GM21447 (cell line): ENCODE data around the gene PDE7B.

Experiments used
- ATAC-seq: cut with Tn5 transposase; IDR thresholded peaks from one replicate; pipeline ENCODE4 v1.9.1; 2021; ENCODE audit not compliant: unreplicated experiment

Gene PDE7B

DNA sequence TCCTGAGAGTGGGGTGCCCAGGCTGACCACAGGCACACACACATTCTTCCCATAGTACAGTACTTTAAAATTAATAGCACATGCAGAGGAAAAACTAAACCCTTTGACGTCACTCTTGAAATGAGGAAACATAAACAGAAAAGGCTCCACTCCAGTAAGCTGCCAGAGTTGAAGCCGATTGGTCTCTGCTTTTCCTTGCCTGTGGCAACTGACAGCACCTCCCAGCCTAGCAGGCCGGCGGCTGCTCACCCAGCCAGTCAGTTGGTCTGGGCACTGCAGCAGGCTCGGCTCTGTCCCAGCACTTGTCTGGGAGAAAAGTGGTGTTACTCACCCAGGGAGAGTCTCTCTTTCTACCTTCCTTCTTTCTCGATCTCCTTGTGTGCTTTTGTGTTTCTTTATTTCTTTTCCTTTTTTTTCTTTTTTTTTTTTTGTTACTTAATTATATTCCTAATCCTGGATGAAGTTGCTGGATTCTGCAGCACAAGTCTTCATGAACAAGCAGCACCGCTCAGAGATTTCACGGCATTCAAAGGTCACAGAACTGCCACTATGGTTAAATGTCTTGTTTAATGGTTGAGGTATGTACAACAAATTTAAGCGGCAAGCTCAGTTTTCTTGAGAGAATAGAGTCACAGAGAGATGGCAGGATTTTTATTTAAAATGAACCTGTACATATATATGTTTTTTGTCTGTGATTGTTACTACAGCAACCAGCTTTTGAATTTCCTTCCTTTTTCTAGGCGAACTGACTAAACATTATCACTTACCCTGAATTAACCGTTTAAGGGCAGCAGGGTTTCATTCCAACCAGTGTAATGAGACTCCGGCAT lies at the start of gene PDE7B:
Gene PDE7B, plus strand, starts transcription at position 260 of the 830 bp plus-strand sequence.
- peak; percentile 96 for ATAC-seq

- ATAC-seq = no peak
These were observed 49.6 kb upstream of the PDE7B start for GRCh38 chr6:135801755-135802465.

DNA sequence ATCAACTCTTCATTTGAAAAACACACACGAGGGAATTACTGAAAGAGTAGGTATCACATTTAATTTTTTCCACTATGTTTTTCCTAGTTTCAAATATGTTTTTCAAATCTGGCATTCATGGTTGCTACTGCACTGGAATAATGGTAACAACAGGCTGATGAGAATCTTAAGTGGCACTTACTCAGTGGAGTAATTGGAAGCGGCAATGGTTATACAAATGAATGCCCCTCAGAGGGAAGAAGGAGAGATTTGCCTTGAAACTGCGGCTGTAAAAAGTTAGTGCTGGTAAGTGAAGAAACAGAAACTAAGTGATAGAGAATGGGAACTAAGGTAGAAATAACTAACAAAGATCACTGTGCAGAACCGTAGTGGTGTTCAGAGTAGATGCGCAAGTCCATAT lies 41.0 kb upstream of the PDE7B start:
- no peak for ATAC-seq

DNA sequence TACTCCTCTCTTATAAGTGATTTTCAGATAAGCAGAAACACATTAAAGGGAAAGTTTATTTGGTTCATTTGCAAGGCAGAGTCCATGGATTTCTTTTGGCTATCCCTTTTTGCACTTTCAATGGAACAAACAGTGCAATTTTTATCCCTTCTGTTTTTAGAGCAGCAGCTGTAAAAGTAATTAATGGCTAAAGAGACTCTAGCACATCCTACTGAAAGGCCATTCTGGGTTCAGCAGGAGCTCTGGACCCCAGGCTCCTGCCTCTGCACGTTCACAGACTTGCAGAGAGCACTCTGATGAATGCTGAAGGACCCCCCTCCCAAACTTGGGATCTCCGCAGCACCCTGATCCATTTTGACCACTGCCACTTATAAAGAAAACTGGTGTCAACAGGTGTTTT lies 40.3 kb upstream of the PDE7B start:
- no peak for ATAC-seq

DNA sequence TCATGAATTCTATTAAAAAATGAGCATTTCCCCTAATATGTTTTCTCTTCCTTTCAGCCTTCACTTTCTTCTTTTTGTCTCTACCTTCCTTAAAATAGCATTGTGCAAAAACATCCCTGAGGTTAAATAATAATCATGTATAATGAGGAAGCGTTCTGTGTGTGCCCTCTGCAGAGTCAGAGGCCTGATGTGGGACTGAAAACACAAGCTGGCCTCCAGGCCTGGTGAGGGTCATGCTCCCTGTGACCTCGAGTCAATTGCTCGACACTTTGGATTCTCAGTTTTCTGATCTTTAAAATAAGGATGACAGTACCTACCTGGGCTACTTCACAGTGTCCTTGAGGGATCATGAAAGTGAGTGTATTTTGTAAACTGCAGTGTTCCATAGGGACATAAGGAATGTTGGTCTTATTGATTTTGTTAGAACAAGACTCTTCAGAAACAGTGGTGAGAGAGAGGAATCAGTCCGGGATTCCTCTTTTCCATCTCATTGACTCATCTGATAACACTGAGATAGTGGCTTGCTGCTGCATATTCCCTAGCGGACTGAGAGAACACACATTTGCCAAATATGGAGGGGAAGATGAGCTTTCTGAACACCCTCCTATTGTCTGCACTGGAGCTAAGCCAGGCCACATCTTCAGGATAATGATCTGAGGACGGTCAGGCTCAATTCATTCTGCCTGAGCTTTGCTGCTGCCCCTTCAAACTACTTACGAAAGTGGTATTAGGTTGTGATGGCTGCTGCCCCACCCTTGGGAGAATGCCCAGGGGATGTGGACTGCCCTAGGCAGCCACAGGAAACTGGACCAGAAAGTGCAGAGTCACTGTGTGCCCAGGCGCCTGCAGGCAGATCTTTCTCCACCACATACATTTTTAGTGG lies 39.6 kb upstream of the PDE7B start:
- ATAC-seq = no peak

DNA sequence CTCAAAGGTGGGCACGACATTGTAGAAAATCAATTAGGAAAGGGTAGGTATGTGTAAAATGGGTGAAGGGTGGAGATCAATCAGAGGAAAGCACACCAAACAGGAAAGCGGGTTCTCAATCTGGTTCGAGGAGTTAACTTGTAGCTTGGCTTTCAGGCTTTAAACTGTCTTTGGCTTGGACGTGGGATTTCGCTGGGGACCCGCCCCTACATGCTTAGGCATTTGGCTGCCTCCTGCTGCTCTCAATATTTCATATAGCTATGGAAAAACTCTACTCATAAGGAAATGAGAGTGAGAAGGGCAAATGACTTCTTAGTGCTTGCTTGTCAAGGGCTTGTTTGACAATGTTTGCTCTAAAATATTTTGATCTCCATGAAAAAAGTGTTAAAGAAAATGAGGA lies 38.1 kb upstream of the PDE7B start:
- ATAC-seq = no peak

GRCh38 chr6:135814043-135814442 lies 37.5 kb upstream of the PDE7B start:
- ATAC-seq = no peak

GRCh38 chr6:135815216-135815615 lies 36.3 kb upstream of the PDE7B start:
- no peak for ATAC-seq

GRCh38 chr6:135817035-135817434 lies 34.5 kb upstream of the PDE7B start:
- no peak for ATAC-seq

DNA sequence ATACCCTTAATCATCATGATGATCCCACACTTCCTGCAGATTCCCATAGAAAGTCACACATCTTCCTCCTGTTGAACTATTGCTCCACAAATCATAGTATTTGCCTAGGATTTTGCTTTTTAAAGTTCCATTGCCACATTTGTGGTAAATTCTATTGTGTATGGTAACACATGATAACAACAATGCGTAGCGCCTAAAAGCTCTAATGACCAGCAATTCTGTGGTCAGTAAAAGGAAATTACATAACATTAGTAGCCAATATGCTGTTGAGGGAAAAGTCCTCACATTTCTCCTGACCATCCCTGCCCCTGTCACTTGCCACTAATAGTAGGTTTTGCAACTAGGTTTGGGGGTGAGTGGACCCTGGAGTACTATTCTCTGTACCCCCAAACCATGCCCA lies 31.8 kb upstream of the PDE7B start:
- no peak for ATAC-seq

GRCh38 chr6:135820340-135820739 lies 31.2 kb upstream of the PDE7B start:
- ATAC-seq = no peak

DNA sequence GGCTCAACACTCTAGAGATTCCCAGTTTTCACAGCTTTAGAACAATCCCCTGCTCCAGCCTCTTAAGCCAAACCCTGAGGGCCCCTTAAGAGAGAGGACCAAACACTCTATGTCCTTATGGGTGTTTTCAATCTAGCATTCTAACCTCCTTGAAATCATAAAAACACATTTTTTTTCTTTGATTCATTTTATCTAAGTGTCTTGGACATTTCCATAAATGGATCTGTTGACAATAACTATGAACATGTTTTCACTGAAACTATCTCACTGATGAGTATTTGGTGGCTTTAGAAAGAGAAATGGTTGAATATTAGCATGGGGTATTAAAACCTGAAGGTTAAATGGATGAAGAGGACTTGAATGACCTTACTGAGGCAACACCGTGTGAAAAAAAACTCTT lies 27.6 kb upstream of the PDE7B start:
- no peak for ATAC-seq

DNA sequence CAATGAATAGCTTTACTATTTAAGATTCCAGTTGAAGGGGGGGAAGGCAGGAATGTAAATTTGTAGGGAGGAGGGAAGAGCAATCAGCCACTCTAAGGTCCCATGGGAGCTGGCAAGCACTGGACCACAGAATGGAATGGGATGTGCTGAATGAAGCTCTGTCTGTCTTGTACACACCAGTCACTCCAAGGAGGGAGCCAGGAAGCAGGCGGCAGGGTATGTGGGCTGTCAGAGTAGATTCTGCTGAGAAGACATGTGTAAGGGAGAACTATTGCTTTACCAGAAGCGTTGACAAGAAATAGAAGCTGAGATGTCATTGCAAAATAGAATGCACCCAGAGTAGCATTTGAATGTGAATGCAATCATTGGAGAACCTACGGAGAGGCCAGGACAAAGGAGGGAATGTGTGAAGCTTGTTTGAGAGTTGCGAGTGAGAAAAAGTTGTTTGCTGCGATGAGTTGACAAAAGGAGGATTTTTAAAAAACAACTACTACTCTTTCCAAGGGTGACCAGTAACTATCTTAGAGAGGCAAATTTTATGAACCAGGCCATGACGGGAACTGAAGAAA lies 25.2 kb upstream of the PDE7B start:
- no peak for ATAC-seq

- ATAC-seq = no peak
These were observed 23.5 kb upstream of the PDE7B start for GRCh38 chr6:135828021-135828420.

DNA sequence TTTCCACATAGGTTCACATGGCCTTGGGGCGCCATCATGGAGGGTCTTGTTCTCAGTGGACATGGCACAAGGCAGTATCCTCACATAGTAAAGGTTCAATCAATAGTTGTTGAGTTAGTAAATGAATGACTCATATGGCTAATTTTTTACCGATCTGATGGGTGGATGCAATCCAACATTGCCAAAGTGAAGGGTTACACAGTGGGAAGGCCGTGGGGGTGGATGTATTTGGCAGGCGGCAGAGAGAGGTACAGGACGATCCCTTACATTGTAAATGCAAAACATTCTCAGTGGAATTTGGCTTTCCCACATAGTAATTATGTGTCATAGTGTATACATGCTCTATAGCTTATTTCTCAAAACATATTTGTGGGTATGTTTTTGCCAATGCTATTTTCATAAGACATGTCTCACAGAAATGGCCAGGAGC lies 21.0 kb upstream of the PDE7B start:
- no peak for ATAC-seq

GRCh38 chr6:135831016-135831415 lies 20.5 kb upstream of the PDE7B start:
- ATAC-seq = no peak

GRCh38 chr6:135832166-135832565 lies 19.3 kb upstream of the PDE7B start:
- ATAC-seq = no peak

GRCh38 chr6:135833771-135834170 lies 17.7 kb upstream of the PDE7B start:
- ATAC-seq = no peak

- no peak for ATAC-seq
These were observed 13.6 kb upstream of the PDE7B start for GRCh38 chr6:135837735-135838449.

DNA sequence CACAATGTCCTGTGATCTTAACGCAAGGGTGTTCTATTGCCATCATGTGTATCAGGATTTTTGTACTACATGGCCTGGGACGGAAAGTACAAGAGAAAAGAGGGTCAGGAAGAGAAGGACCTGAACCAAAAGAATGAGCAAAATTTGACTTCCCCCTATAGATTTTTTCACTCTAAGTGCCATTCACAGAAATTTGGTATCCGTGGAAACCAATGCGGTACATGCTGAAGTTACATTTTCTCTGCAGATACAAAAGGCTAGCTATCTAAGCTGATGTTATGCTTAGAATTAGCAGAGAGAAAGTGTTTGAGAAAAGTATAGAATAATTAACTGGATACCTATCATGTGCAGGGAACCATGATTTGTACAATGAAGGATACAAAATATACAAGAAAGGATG lies 12.4 kb upstream of the PDE7B start:
- no peak for ATAC-seq
